GM13976 (cell line): Measurements from ENCODE around the gene KLRB1.
"Not testable (repeated sequence)": the region's sequence is repeated elsewhere in the genome, so short reads cannot be mapped to it uniquely, and the experiment has no call there.

ENCODE experiments used
- DNase-seq: peaks from one replicate; pipeline ENCODE4 v3.0.0; 2012; ENCODE audit warnings: low spot score
- CTCF ChIP-seq: IDR thresholded peaks from 2 replicates; pipeline ENCODE4 v1.5.1; 2012; ENCODE audit warnings: borderline replicate concordance, mild to moderate bottlenecking; ENCODE audit not compliant: insufficient read depth; ENCODE audit errors: extremely low read depth, missing control alignments, control extremely low read depth
- in situ Hi-C: fragments of 300-500 bp; cut with MboI; formaldehyde crosslinking; loops from one replicate; pipeline ENCODE4 v1.12.0; 2022; ENCODE audit warnings: low sequenced_read_pairs, mixed read lengths, inconsistent platforms; ENCODE audit not compliant: unreplicated experiment

The KLRB1 gene

DNA sequence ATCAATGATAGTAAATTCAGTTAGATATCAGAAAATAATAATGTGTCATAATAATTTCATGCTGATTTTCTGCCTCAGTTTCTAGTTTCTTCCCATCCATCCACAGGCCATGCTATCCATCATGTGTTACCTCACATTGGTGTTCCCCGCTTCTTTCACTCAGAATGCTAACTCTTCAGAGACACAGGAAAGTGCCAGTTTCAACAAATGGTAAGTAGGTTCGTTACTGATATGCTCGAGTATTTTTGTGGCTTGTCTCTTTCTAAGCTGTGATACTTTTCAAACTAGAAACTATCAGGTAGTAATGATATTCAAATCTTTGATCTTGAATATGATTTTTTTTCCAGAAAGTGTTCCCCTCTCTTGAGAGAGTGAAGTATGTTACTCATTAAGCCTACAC lies 1.5 kb downstream of the KLRB1 start:
- in situ Hi-C loops, result loop anchor here (25.0 kb wide), 1 partner anchor 144 kb away; no protein-coding TSS in a partner anchor
- DNase-seq, result no peak
- TF ChIP-seq CTCF, result no peak

- no peak for DNase-seq
- in situ Hi-C loops, result loop anchor here (25.0 kb wide), 1 partner anchor 143 kb away; no protein-coding TSS in a partner anchor
- no peak for TF ChIP-seq CTCF
Observed at GRCh38 chr12:9605483-9605882, 2.2 kb downstream of the KLRB1 start.

- in situ Hi-C loops, result loop anchor here (25.0 kb wide), 1 partner anchor 142 kb away; no protein-coding TSS in a partner anchor
- TF ChIP-seq CTCF, result no peak
- DNase-seq, result no peak
Observed at GRCh38 chr12:9604287-9604686, 3.4 kb downstream of the KLRB1 start.

DNA sequence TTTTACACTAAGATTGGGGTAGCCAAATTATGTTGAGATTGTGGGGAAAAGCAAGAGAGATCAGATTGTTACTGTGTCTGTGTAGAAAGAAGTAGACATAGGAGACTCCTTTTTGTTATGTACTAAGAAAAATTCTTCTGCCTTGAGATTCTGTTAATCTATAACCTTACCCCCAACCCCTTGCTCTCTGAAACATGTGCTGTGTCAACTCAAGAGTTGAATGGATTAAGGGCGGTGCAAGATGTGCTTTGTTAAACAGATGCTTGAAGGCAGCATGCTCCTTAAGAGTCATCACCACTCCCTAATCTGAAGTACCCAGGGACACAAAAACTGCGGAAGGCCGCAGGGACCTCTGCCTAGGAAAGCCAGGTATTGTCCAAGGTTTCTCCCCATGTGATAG lies 7.3 kb downstream of the KLRB1 start:
- not testable (repeated sequence) for DNase-seq
- in situ Hi-C loops, result loop anchor here (25.0 kb wide), 1 partner anchor 138 kb away; no protein-coding TSS in a partner anchor

- no peak for TF ChIP-seq CTCF
- in situ Hi-C loops, result no loop called here
- DNase-seq, result no peak
Observed at GRCh38 chr12:9598363-9598762, 9.4 kb downstream of the KLRB1 start.

GRCh38 chr12:9597365-9597764 lies 10.4 kb downstream of the KLRB1 start:
- in situ Hi-C loops, result no loop called here
- no peak for DNase-seq
- no peak for TF ChIP-seq CTCF

- no peak for DNase-seq
- TF ChIP-seq CTCF, result no peak
- in situ Hi-C loops, result no loop called here
Observed at GRCh38 chr12:9590441-9590840, 17.3 kb downstream of the KLRB1 start.

GRCh38 chr12:9588749-9589148 lies 19.0 kb downstream of the KLRB1 start:
- no peak for DNase-seq
- no peak for TF ChIP-seq CTCF
- in situ Hi-C loops, result no loop called here
